ENCODE results near the gene PCDH17.

PCDH17 gene

GRCh38 chr13:57739089-57739488 is 107.5 kb downstream of the PCDH17 start:
- TF ChIP-seq CTCF (IDR thresholded peaks at IDR 0.05; ENCODE audit: low read depth, low read length), result no peak
- DNase-seq (ENCODE audit: extremely low read depth, low read depth), result no peak

GRCh38 chr13:57739543-57740190 is 108.1 kb downstream of the PCDH17 start:
- no peak for DNase-seq (ENCODE audit: extremely low read depth, low read depth)
- no peak for TF ChIP-seq CTCF (IDR thresholded peaks at IDR 0.05; ENCODE audit: low read depth, low read length)

DNA sequence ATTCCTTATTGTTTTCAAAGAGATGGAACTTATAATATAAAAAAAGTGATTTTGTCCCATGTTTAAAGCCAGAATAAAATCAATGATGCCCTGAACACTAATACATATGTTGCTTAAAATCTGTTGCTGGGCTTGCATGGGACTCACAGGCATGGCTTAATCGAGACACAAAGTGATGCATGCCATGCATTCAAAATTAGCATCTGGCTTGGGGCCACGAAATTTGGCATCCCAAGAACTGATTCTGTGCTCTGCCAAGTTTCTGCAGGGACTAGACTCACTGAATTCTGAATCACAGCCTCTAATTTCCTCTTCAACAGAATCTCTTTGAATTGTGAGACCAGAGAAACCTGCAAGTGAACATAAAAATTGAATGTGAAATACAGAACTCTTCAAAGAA is 109.2 kb downstream of the PCDH17 start:
- no peak for DNase-seq (ENCODE audit: extremely low read depth, low read depth)
- TF ChIP-seq CTCF (IDR thresholded peaks at IDR 0.05; ENCODE audit: low read depth, low read length), result no peak

DNA sequence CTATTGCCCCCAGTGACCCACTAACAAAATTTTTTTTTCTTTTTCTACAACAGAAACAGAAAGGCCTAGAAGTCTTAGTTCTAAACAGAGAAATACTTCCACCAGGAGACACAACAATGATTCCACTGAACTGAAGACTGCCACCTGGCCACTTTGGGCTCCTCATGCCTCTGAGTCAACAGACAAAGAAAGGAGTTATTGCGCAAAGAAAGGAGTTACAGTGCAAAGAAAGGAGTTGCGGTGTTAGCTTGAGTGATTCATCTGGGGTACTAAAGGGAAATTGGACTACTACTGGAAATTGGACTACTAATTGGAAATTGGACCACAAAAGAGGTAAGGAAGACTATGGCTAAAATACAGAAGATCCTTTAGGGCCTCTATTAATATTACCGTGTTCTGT is 116.6 kb downstream of the PCDH17 start:
- TF ChIP-seq CTCF (IDR thresholded peaks at IDR 0.05; ENCODE audit: low read depth, low read length), result no peak
- DNase-seq (ENCODE audit: extremely low read depth, low read depth), result no peak

DNA sequence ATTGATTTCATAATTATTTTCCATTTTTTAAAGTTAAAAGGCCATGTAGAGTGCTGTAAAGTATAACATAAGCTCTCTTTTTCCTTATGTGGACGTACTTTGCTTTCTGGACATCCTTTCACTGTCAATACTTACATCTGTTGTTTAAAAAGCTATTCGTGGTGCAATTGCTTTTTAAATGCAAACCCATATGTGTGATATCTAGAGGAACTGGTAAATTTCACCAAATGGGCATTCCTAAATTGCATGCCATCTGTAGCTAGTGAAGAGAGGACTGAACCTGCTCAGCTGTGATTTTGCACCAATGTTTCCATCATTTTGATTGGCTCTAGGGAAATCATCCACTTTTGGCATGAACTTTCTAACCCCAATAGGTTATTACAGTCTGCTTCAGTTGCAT is 129.4 kb downstream of the PCDH17 start:
- TF ChIP-seq CTCF (IDR thresholded peaks at IDR 0.05; ENCODE audit: low read depth, low read length), result no peak
- DNase-seq (ENCODE audit: extremely low read depth, low read depth), result no peak

- no peak for TF ChIP-seq CTCF (IDR thresholded peaks at IDR 0.05; ENCODE audit: low read depth, low read length)
- no peak for DNase-seq (ENCODE audit: extremely low read depth, low read depth)
These were observed 132.1 kb downstream of the PCDH17 start for GRCh38 chr13:57763689-57764088.

All from AG09319 (cell line).